Dendritic cell treated with granulocyte-macrophage colony-stimulating factor and Interleukin-4, amounts not matched to agents 40 ng/mL and 50 ng/mL, for 4 days (primary cell): Measurements from ENCODE around the gene ASXL1.
"Not testable (repeated sequence)": the region's sequence is repeated elsewhere in the genome, so short reads cannot be mapped to it uniquely, and the experiment has no call there.

ENCODE experiments used
- H3K27ac Mint-ChIP-seq: one replicate; pipeline ENCODE4 v1.8.0; 2022; ENCODE audit warnings: mild to moderate bottlenecking, mixed read lengths
- H3K27me3 Mint-ChIP-seq: one replicate; pipeline ENCODE4 v1.8.0; 2022; ENCODE audit warnings: mild to moderate bottlenecking, mixed read lengths
- H3K36me3 Mint-ChIP-seq: one replicate; pipeline ENCODE4 v1.8.0; 2022; ENCODE audit warnings: low read depth, mixed read lengths
- H3K4me1 Mint-ChIP-seq: one replicate; pipeline ENCODE4 v1.8.0; 2022; ENCODE audit warnings: low read depth, mixed read lengths
- H3K4me3 Mint-ChIP-seq: one replicate; pipeline ENCODE4 v1.8.0; 2022; ENCODE audit warnings: mild to moderate bottlenecking, moderate library complexity, mixed read lengths
- H3K9me3 Mint-ChIP-seq: one replicate; pipeline ENCODE4 v1.8.0; 2022; ENCODE audit warnings: mixed read lengths
- intact Hi-C: fragments of 100-400 bp; cut with micrococcal nuclease; formaldehyde crosslinking; loops from one replicate; pipeline ENCODE4 v1.15.0; 2022

Gene ASXL1

GRCh38 chr20:32386091-32386490 is 28.0 kb downstream of the ASXL1 start:
- no peak overlapping the region for H3K27ac Mint-ChIP-seq
- no peaks in the 10 kb centered on the region for H3K27me3 Mint-ChIP-seq
- H3K4me1 Mint-ChIP-seq = peaks cover 19% of the 10 kb centered on the region

GRCh38 chr20:32387252-32387651 is 29.1 kb downstream of the ASXL1 start:
- intact Hi-C loops = no loop called here

More at GRCh38 chr20:32386091-32386490, 28.0 kb downstream of the ASXL1 start:
- H3K4me3 Mint-ChIP-seq = no peak overlapping the region
- intact Hi-C loops = no loop called here
- H3K9me3 Mint-ChIP-seq = no peaks in the 10 kb centered on the region
- H3K36me3 Mint-ChIP-seq = peaks cover 47% of the 10 kb centered on the region

GRCh38 chr20:32391003-32391402 is 32.9 kb downstream of the ASXL1 start:
- Mint-ChIP-seq H3K27me3 (no peaks in the 10 kb centered on the region), H3K4me1 (peaks cover 28% of the 10 kb centered on the region), H3K36me3 (peaks cover 59% of the 10 kb centered on the region), H3K4me3 (no peak overlapping the region), H3K27ac (peak overlapping the region; percentile 52), H3K9me3 (peaks cover 6% of the 10 kb centered on the region)
- intact Hi-C loops = no loop called here

More at GRCh38 chr20:32387252-32387651, 29.1 kb downstream of the ASXL1 start:
- peaks cover 28% of the 10 kb centered on the region for H3K4me1 Mint-ChIP-seq
- H3K27ac Mint-ChIP-seq = no peak overlapping the region
- no peaks in the 10 kb centered on the region for H3K27me3 Mint-ChIP-seq
- H3K36me3 Mint-ChIP-seq = peaks cover 44% of the 10 kb centered on the region
- H3K9me3 Mint-ChIP-seq = no peaks in the 10 kb centered on the region
- H3K4me3 Mint-ChIP-seq = no peak overlapping the region

- H3K36me3 Mint-ChIP-seq = peaks cover 56% of the 10 kb centered on the region
- H3K27me3 Mint-ChIP-seq = no peaks in the 10 kb centered on the region
- intact Hi-C loops = no loop called here
- no peak overlapping the region for H3K4me3 Mint-ChIP-seq
- peaks cover 6% of the 10 kb centered on the region for H3K9me3 Mint-ChIP-seq
- peaks cover 16% of the 10 kb centered on the region for H3K4me1 Mint-ChIP-seq
- no peak overlapping the region for H3K27ac Mint-ChIP-seq
Measured at GRCh38 chr20:32395066-32395465, 36.9 kb downstream of the ASXL1 start.

GRCh38 chr20:32396646-32397160 is 38.6 kb downstream of the ASXL1 start:
- Mint-ChIP-seq H3K4me3 (no peak overlapping the region), H3K4me1 (peaks cover 3% of the 10 kb centered on the region), H3K27me3 (no peaks in the 10 kb centered on the region), H3K27ac (no peak overlapping the region), H3K36me3 (peaks cover 63% of the 10 kb centered on the region), H3K9me3 (peaks cover 6% of the 10 kb centered on the region)
- intact Hi-C loops = no loop called here

GRCh38 chr20:32397567-32398084 is 39.5 kb downstream of the ASXL1 start:
- peaks cover 6% of the 10 kb centered on the region for H3K9me3 Mint-ChIP-seq
- no peak overlapping the region for H3K27ac Mint-ChIP-seq
- no peaks in the 10 kb centered on the region for H3K27me3 Mint-ChIP-seq
- H3K4me3 Mint-ChIP-seq = no peak overlapping the region
- no peaks in the 10 kb centered on the region for H3K4me1 Mint-ChIP-seq
- H3K36me3 Mint-ChIP-seq = peaks cover 59% of the 10 kb centered on the region
- intact Hi-C loops = no loop called here

GRCh38 chr20:32400476-32400875 is 42.3 kb downstream of the ASXL1 start:
- Mint-ChIP-seq H3K27ac (no peak overlapping the region), H3K27me3 (no peaks in the 10 kb centered on the region), H3K36me3 (peaks cover 32% of the 10 kb centered on the region), H3K4me3 (no peak overlapping the region), H3K4me1 (no peaks in the 10 kb centered on the region), H3K9me3 (peaks cover 2% of the 10 kb centered on the region)
- intact Hi-C loops = no loop called here

GRCh38 chr20:32404017-32404416 is 45.9 kb downstream of the ASXL1 start:
- Mint-ChIP-seq H3K27ac (no peak overlapping the region), H3K36me3 (peaks cover 33% of the 10 kb centered on the region), H3K27me3 (no peaks in the 10 kb centered on the region), H3K4me1 (peaks cover 11% of the 10 kb centered on the region), H3K9me3 (no peaks in the 10 kb centered on the region), H3K4me3 (no peak overlapping the region)
- intact Hi-C loops = no loop called here

GRCh38 chr20:32406701-32407100 is 48.6 kb downstream of the ASXL1 start:
- Mint-ChIP-seq H3K27ac (no peak overlapping the region), H3K4me3 (no peak overlapping the region), H3K4me1 (peaks cover 11% of the 10 kb centered on the region), H3K36me3 (peaks cover 13% of the 10 kb centered on the region), H3K9me3 (no peaks in the 10 kb centered on the region), H3K27me3 (no peaks in the 10 kb centered on the region)
- intact Hi-C loops = no loop called here

GRCh38 chr20:32407131-32407750 is 49.1 kb downstream of the ASXL1 start:
- intact Hi-C loops, H3K4me3 Mint-ChIP-seq, H3K9me3 Mint-ChIP-seq, H3K27ac Mint-ChIP-seq, H3K27me3 Mint-ChIP-seq: not testable (repeated sequence)
- Mint-ChIP-seq H3K4me1 (peaks cover 11% of the 10 kb centered on the region), H3K36me3 (peaks cover 13% of the 10 kb centered on the region)

- intact Hi-C loops = no loop called here
- H3K27ac Mint-ChIP-seq = no peak overlapping the region
- H3K4me1 Mint-ChIP-seq = peaks cover 22% of the 10 kb centered on the region
- no peaks in the 10 kb centered on the region for H3K27me3 Mint-ChIP-seq
- no peaks in the 10 kb centered on the region for H3K9me3 Mint-ChIP-seq
- no peak overlapping the region for H3K4me3 Mint-ChIP-seq
- H3K36me3 Mint-ChIP-seq = peaks cover 18% of the 10 kb centered on the region
Measured at GRCh38 chr20:32411955-32412706, 54.0 kb downstream of the ASXL1 start.

GRCh38 chr20:32415494-32415893 is 57.4 kb downstream of the ASXL1 start:
- H3K27me3 Mint-ChIP-seq = no peaks in the 10 kb centered on the region
- peaks cover 22% of the 10 kb centered on the region for H3K4me1 Mint-ChIP-seq
- H3K36me3 Mint-ChIP-seq = peaks cover 13% of the 10 kb centered on the region
- no peak overlapping the region for H3K4me3 Mint-ChIP-seq
- intact Hi-C loops = no loop called here
- no peak overlapping the region for H3K27ac Mint-ChIP-seq
- no peaks in the 10 kb centered on the region for H3K9me3 Mint-ChIP-seq

GRCh38 chr20:32416206-32416605 is 58.1 kb downstream of the ASXL1 start:
- peaks cover 22% of the 10 kb centered on the region for H3K4me1 Mint-ChIP-seq
- intact Hi-C loops = no loop called here
- no peak overlapping the region for H3K4me3 Mint-ChIP-seq
- H3K27me3 Mint-ChIP-seq = no peaks in the 10 kb centered on the region
- no peaks in the 10 kb centered on the region for H3K9me3 Mint-ChIP-seq
- H3K36me3 Mint-ChIP-seq = peaks cover 13% of the 10 kb centered on the region
- H3K27ac Mint-ChIP-seq = no peak overlapping the region

- Mint-ChIP-seq H3K4me3 (no peak overlapping the region), H3K27me3 (no peaks in the 10 kb centered on the region), H3K27ac (no peak overlapping the region), H3K36me3 (peaks cover 7% of the 10 kb centered on the region), H3K4me1 (peaks cover 15% of the 10 kb centered on the region), H3K9me3 (no peaks in the 10 kb centered on the region)
- intact Hi-C loops = no loop called here
Measured at GRCh38 chr20:32418376-32418775, 60.2 kb downstream of the ASXL1 start.
